Measurements from ENCODE around the gene STX1B. TPM values are rescaled to one million over a fixed set of nuclear protein-coding genes. Genes with fewer than 3 reads are reported as not detected.
A peak's percentile ranks its signal among the peaks of the same experiment; 100 is the strongest.

The STX1B gene
- total and polyA plus RNA-seq, 10 donors: 0.29 to 4.2 (median 1.5) TPM

GRCh38 chr16:30982548-30983288, 27.7 kb downstream of the STX1B start:
- Histone ChIP-seq H3K36me3 (peaks cover 0 to 88% (median 68%) of the 10 kb centered on the region in 6 donors), H3K4me3 (no peak overlapping the region), H3K27me3 (replicated peaks in 1 of 7) (no peaks in the 10 kb centered on the region), H3K4me1 (peaks cover 6 to 30% (median 24%) of the 10 kb centered on the region in 6 donors), H3K9me3 (no peaks in the 10 kb centered on the region), H3K27ac (no peak overlapping the region)
- TF ChIP-seq POLR2A (IDR thresholded peaks at IDR 0.05): no peak
- TF ChIP-seq CTCF (IDR thresholded peaks at IDR 0.05 in 8 of 11, conservative IDR thresholded peaks at IDR 0.05 in 3 of 11): no peak
- peak in 1 of 3 donors; percentile 11 for TF ChIP-seq POLR2AphosphoS5 (IDR thresholded peaks at IDR 0.05)
- intact Hi-C loops (cut with DNase I; ENCODE audit: low total_unique reads): loop anchor here (10.0 kb wide), 1 partner anchor 112 kb away; the partner anchor contains the start of gene VKORC1
- DNase-seq: no peak
- 89 to 91% (median 90%) methylated on average over 17 of the region's 17 CpGs for WGBS, 5 donors

- Histone ChIP-seq H3K27ac (no peak overlapping the region), H3K27me3 (replicated peaks in 1 of 7) (no peaks in the 10 kb centered on the region), H3K4me1 (peaks cover 6 to 21% (median 16%) of the 10 kb centered on the region in 6 donors), H3K36me3 (peaks cover 0 to 89% (median 82%) of the 10 kb centered on the region in 6 donors), H3K4me3 (no peak overlapping the region), H3K9me3 (no peaks in the 10 kb centered on the region)
- 94 to 100% (median 97%) methylated on average over 4 to 14 of the region's 14 CpGs for WGBS, 5 donors
- no peak for DNase-seq
- TF ChIP-seq CTCF (IDR thresholded peaks at IDR 0.05 in 8 of 11, conservative IDR thresholded peaks at IDR 0.05 in 3 of 11) (no peak), POLR2A (IDR thresholded peaks at IDR 0.05) (no peak), POLR2AphosphoS5 (IDR thresholded peaks at IDR 0.05) (no peak)
- intact Hi-C loops (cut with DNase I; ENCODE audit: low total_unique reads): loop anchor here (10.0 kb wide), 1 partner anchor 114 kb away; the partner anchor contains the start of gene VKORC1
These were observed 29.5 kb downstream of the STX1B start for GRCh38 chr16:30980959-30981358.

GRCh38 chr16:30980434-30980833, 30.0 kb downstream of the STX1B start:
- WGBS, 5 donors: 88 to 97% (median 91%) methylated on average over 24 to 29 of the region's 29 CpGs

GRCh38 chr16:30980023-30980371, 30.4 kb downstream of the STX1B start:
- 91 to 95% (median 94%) methylated on average over 9 to 15 of the region's 15 CpGs for WGBS, 5 donors
- peaks cover 5 to 11% (median 7%) of the 10 kb centered on the region in 6 donors for H3K4me1 ChIP-seq
- no peak overlapping the region for H3K27ac ChIP-seq
- H3K36me3 ChIP-seq: peaks cover 0 to 98% (median 91%) of the 10 kb centered on the region in 6 donors
- no peak overlapping the region for H3K4me3 ChIP-seq
- DNase-seq: no peak
- intact Hi-C loops (cut with DNase I; ENCODE audit: low total_unique reads): loop anchor here (10.0 kb wide), 1 partner anchor 115 kb away; the partner anchor contains the start of gene VKORC1
- no peak for TF ChIP-seq POLR2AphosphoS5 (IDR thresholded peaks at IDR 0.05)
- H3K9me3 ChIP-seq: no peaks in the 10 kb centered on the region
- H3K27me3 ChIP-seq (replicated peaks in 1 of 7): no peaks in the 10 kb centered on the region

More at GRCh38 chr16:30980434-30980833, 30.0 kb downstream of the STX1B start:
- TF ChIP-seq POLR2A (IDR thresholded peaks at IDR 0.05) (no peak), POLR2AphosphoS5 (IDR thresholded peaks at IDR 0.05) (peak in 2 of 3 donors; percentile 8 to 59)
- Histone ChIP-seq H3K27me3 (replicated peaks in 1 of 7) (no peaks in the 10 kb centered on the region), H3K4me1 (peaks cover 6 to 16% (median 11%) of the 10 kb centered on the region in 6 donors), H3K9me3 (no peaks in the 10 kb centered on the region), H3K36me3 (peaks cover 0 to 94% (median 87%) of the 10 kb centered on the region in 6 donors), H3K27ac (no peak overlapping the region), H3K4me3 (no peak overlapping the region)
- no peak for DNase-seq
- intact Hi-C loops (cut with DNase I; ENCODE audit: low total_unique reads): loop anchor here (10.0 kb wide), 1 partner anchor 114 kb away; the partner anchor contains the start of gene VKORC1
